K562 (cell line): ENCODE results near the gene ADAMTS20. TPM values are rescaled to one million over a fixed set of nuclear protein-coding genes. Genes with fewer than 3 reads are reported as not detected.

Experiments used
- ATAC-seq: fragments of 200-7000 bp; cut with Tn5 transposase; 3 replicates; pipeline ENCODE4 v1.9.1; 2020; ENCODE audit warnings: moderate library complexity
- Bru-seq: library from RNA; stranded (reverse); fragments of 400-500 nt; gene quantifications from one replicate; lab custom pipeline; 2021; lab: Mats Ljungman, UMichigan
- BruChase-seq, 2 experiments: library from RNA; stranded (reverse); fragments of 400-500 nt; gene quantifications; one replicate each; lab custom pipeline; 2021; lab: Mats Ljungman, UMichigan
- BruUV-seq: library from RNA; stranded (reverse); fragments of 400-500 nt; replicated peaks from 2 replicates; lab custom pipeline; 2021; lab: Mats Ljungman, UMichigan
- CTCF ChIA-PET: fragments of 300-600 bp; formaldehyde crosslinking; extraction: SDS; loops from one replicate; lab custom pipeline; 2021; ENCODE audit warnings: low intra/inter-chr PET ratio; lab: Yijun Ruan, JAX
- POLR2A ChIA-PET: fragments of 300-600, 350-650 bp; sonication (Branson Sonifier 250); formaldehyde crosslinking; extraction: SDS; loops from one replicate; lab custom pipeline; 2021; ENCODE audit warnings: antibody characterized with exemption, inconsistent platforms; lab: Yijun Ruan, JAX
- DNase-seq, 4 experiments: peaks; one replicate each; pipeline versions ENCODE4 v3.0.0 to v3.0.0-alpha.2; 2011 to 2018; ENCODE audit warnings: low spot score in 3 of 4, mixed read lengths in 3 of 4; ENCODE audit errors: extremely low read depth in 1 of 4
- FAIRE-seq: peaks from 2 replicates; lab custom pipeline; 2011; peaks lifted over from hg19 to GRCh38; lab: Jason Lieb, UNC
- H2AFZ ChIP-seq: 2 replicates; pipeline ENCODE4 v1.6.0; 2011; ENCODE audit warnings: low read depth, low read length, control low read depth, inconsistent platforms
- H3K27ac ChIP-seq: fragments of 200-600 bp; 3 replicates; pipeline ENCODE4 v1.8.0; 2011; ENCODE audit warnings: low read depth, mild to moderate bottlenecking, control low read depth, inconsistent platforms, low read length, moderate library complexity, mixed read lengths; ENCODE audit errors: extremely low read depth
- H3K27me3 ChIP-seq, 2 experiments: fragments of 300-600 bp in 1 of 2; 2 replicates in 1 of 2; 3 replicates in 1 of 2; pipeline versions ENCODE4 v1.6.0 to v1.8.0; 2011; ENCODE audit warnings: inconsistent platforms in 2 of 2, low read length in 2 of 2, mild to moderate bottlenecking in 1 of 2, mixed read lengths in 1 of 2, moderate library complexity in 1 of 2; ENCODE audit not compliant: control insufficient read depth in 2 of 2, insufficient read depth in 2 of 2
- H3K36me3 ChIP-seq: fragments of 300-600 bp; 3 replicates; pipeline ENCODE4 v1.8.0; 2011; ENCODE audit warnings: mild to moderate bottlenecking, low read length, inconsistent platforms; ENCODE audit not compliant: control insufficient read depth, insufficient read depth
- H3K4me1 ChIP-seq, 2 experiments: fragments of 200-600 bp in 1 of 2; replicated peaks in 1 of 2; 2 replicates in 1 of 2; 3 replicates in 1 of 2; pipeline versions ENCODE4 v1.5.1 to v1.8.0; 2011; ENCODE audit warnings: inconsistent platforms in 2 of 2, low read length in 2 of 2, mild to moderate bottlenecking in 1 of 2, mixed read lengths in 1 of 2, moderate library complexity in 1 of 2; ENCODE audit not compliant: control insufficient read depth in 2 of 2, insufficient read depth in 2 of 2
- H3K4me2 ChIP-seq: 2 replicates; pipeline ENCODE4 v1.6.1; 2011; ENCODE audit warnings: low read length, control low read depth, inconsistent platforms, mixed read lengths; ENCODE audit not compliant: insufficient read depth
- H3K4me3 ChIP-seq: fragments of 200-600 bp; sonication (generic), shearing (Covaris generic); 2 replicates; pipeline ENCODE4 v1.5.1; 2016; ENCODE audit warnings: control low read depth, inconsistent platforms
- H3K79me2 ChIP-seq: fragments of 200-600 bp; 3 replicates; pipeline ENCODE4 v1.8.0; 2011; ENCODE audit warnings: low read length, inconsistent platforms; ENCODE audit not compliant: control insufficient read depth, insufficient read depth
- H3K9ac ChIP-seq, 2 experiments: 2 replicates each; pipeline versions ENCODE4 v1.6.0 to v1.6.1; 2011; ENCODE audit warnings: low read depth in 2 of 2, low read length in 2 of 2, control low read depth in 1 of 2, inconsistent platforms in 1 of 2, mild to moderate bottlenecking in 1 of 2, mixed read lengths in 1 of 2; ENCODE audit not compliant: insufficient read depth in 1 of 2
- H3K9me1 ChIP-seq: one replicate; pipeline ENCODE4 v1.6.0; 2011; ENCODE audit warnings: inconsistent platforms, mild to moderate bottlenecking, low read length, moderate library complexity; ENCODE audit not compliant: control insufficient read depth, insufficient read depth
- H3K9me3 ChIP-seq: replicated peaks from 2 replicates; pipeline ENCODE4 v1.5.1; 2011; ENCODE audit warnings: low read depth, low read length, inconsistent platforms; ENCODE audit not compliant: control insufficient read depth, insufficient read depth
- H4K20me1 ChIP-seq: replicated peaks from 2 replicates; pipeline ENCODE4 v1.6.1; 2011; ENCODE audit warnings: low read length, inconsistent platforms, mixed read lengths; ENCODE audit not compliant: control insufficient read depth, insufficient read depth
- SAP30 ChIP-seq: fragments of 200-600 bp; sonication (generic); IDR thresholded peaks from 2 replicates; pipeline ENCODE4 v1.6.1; 2012; ENCODE audit warnings: borderline replicate concordance, low read depth, mild to moderate bottlenecking, moderate library complexity, low read length, control low read depth, inconsistent platforms; ENCODE audit not compliant: insufficient read depth, poor library complexity, severe bottlenecking
- ZNF282 ChIP-seq: sonication (generic); formaldehyde crosslinking; IDR thresholded peaks from 2 replicates; pipeline ENCODE4 v1.8.1; 2023; ENCODE audit warnings: missing genetic modification reagents
- WGBS: fragments of 100-300 bp; shearing (Covaris generic); methylation state at CpG from one replicate; pipeline ENCODE4 v1.1.6; 2016; ENCODE audit warnings: low coverage, mixed read lengths; ENCODE audit not compliant: insufficient coverage; ENCODE audit errors: missing lambda C conversion rate; 5-methylcytosine and 5-hydroxymethylcytosine counted together
- in situ Hi-C: fragments of 300-500 bp; cut with MboI; formaldehyde crosslinking; loops from 4 replicates; pipeline ENCODE4 v1.15.0; 2018; ENCODE audit warnings: inconsistent platforms, mixed read lengths
- intact Hi-C: fragments of 100-400 bp; cut with micrococcal nuclease; formaldehyde crosslinking; loops from 2 replicates; pipeline ENCODE4 v1.14.2; 2022
- long read RNA-seq, 3 experiments: library from polyadenylated mRNA in 2 of 3; library from RNA in 1 of 3; unstranded in 2 of 3; stranded (forward) in 1 of 3; transcript quantifications; one replicate each; pipeline ENCODE4 v2.0.0, GENCODE V29; 2019 to 2022
- polyA minus RNA-seq, 3 experiments: library from RNA; depleted of rRNA, polyadenylated mRNA; stranded (reverse); fragments of >200 nt; gene quantifications; 2 replicates each; pipeline ENCODE4 v1.2.3, GENCODE V29; 2011
- polyA plus RNA-seq, 8 experiments: library from polyadenylated mRNA; depleted of rRNA in 4 of 8; stranded (reverse) in 5 of 8; unstranded in 3 of 8; fragments of >200 nt; fragmentation: Nextera tagmentation in 2 of 8; fragmentation: Illumina TruSeq in 1 of 8; extraction: Ambion mirVana in 2 of 8; extraction: Trizol in 1 of 8; gene quantifications; 2 replicates each; pipeline versions ENCODE4 v1.2.1 to v1.2.3, GENCODE V29; 2011 to 2014; ENCODE audit warnings: inconsistent platforms in 1 of 8, missing spikeins in 1 of 8
- total RNA-seq, 7 experiments: library from RNA; depleted of rRNA in 6 of 7; stranded (reverse); fragments of >200 nt in 6 of 7; fragmentation: Illumina TruSeq in 2 of 7; extraction: Trizol in 2 of 7; gene quantifications; 2 replicates each; pipeline versions ENCODE4 v1.2.1 to v1.2.3, GENCODE V29; 2011 to 2021; ENCODE audit warnings: low replicate concordance in 1 of 7

The ADAMTS20 gene, protein sequence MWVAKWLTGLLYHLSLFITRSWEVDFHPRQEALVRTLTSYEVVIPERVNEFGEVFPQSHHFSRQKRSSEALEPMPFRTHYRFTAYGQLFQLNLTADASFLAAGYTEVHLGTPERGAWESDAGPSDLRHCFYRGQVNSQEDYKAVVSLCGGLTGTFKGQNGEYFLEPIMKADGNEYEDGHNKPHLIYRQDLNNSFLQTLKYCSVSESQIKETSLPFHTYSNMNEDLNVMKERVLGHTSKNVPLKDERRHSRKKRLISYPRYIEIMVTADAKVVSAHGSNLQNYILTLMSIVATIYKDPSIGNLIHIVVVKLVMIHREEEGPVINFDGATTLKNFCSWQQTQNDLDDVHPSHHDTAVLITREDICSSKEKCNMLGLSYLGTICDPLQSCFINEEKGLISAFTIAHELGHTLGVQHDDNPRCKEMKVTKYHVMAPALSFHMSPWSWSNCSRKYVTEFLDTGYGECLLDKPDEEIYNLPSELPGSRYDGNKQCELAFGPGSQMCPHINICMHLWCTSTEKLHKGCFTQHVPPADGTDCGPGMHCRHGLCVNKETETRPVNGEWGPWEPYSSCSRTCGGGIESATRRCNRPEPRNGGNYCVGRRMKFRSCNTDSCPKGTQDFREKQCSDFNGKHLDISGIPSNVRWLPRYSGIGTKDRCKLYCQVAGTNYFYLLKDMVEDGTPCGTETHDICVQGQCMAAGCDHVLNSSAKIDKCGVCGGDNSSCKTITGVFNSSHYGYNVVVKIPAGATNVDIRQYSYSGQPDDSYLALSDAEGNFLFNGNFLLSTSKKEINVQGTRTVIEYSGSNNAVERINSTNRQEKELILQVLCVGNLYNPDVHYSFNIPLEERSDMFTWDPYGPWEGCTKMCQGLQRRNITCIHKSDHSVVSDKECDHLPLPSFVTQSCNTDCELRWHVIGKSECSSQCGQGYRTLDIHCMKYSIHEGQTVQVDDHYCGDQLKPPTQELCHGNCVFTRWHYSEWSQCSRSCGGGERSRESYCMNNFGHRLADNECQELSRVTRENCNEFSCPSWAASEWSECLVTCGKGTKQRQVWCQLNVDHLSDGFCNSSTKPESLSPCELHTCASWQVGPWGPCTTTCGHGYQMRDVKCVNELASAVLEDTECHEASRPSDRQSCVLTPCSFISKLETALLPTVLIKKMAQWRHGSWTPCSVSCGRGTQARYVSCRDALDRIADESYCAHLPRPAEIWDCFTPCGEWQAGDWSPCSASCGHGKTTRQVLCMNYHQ (N-terminal part only)
- 1.3 and 1.9 TPM in 2 replicates for total RNA-seq (2011; cell fraction: chromatin; rRNA removed; ENCODE audit: low replicate concordance)
- 0.66 and 0.67 TPM in 2 replicates for total RNA-seq (2011; cell fraction: nucleolus; rRNA removed)
- 0.51 and 0.99 TPM in 2 replicates for total RNA-seq (2011; cell fraction: nucleoplasm; rRNA removed)
- 0.05 TPM in 1 of 2 replicates, not detected in the other for total RNA-seq (2014; rRNA removed)
- not detected in 2 replicates for total RNA-seq (2014; rRNA removed; fragmentation: Illumina TruSeq; extraction: Trizol)
- total RNA-seq (2015; rRNA removed; fragmentation: Illumina TruSeq; extraction: Trizol), result 0.04 and 0.07 TPM in 2 replicates
- 0.09 TPM in 1 of 2 replicates, not detected in the other for total RNA-seq (2021)
- polyA plus RNA-seq (2011; rRNA removed), result 0.50 and 0.84 TPM in 2 replicates
- 0.07 and 0.27 TPM in 2 replicates for polyA plus RNA-seq (2011; cell fraction: cytosol; rRNA removed)
- 1.9 and 2.9 TPM in 2 replicates for polyA plus RNA-seq (2011; cell fraction: nucleus; rRNA removed)
- polyA plus RNA-seq (2012), result 0.05 and 0.08 TPM in 2 replicates
- 0.06 TPM in 2 replicates for polyA plus RNA-seq (2014; fragmentation: Illumina TruSeq; extraction: Trizol)
- polyA plus RNA-seq (2014; fragmentation: Nextera tagmentation; extraction: Ambion mirVana), result under 1 TPM in 1 of 2 experiments, not detected in 1; 0.01 TPM
- 0.09 TPM in 1 of 2 replicates, not detected in the other for polyA plus RNA-seq (2014; rRNA removed)
- polyA minus RNA-seq (2011; rRNA and poly(A)+ RNA removed), result 1.1 and 1.7 TPM in 2 replicates
- 0.48 and 0.55 TPM in 2 replicates for polyA minus RNA-seq (2011; cell fraction: cytosol; rRNA and poly(A)+ RNA removed)
- polyA minus RNA-seq (2011; cell fraction: nucleus; rRNA and poly(A)+ RNA removed), result 1.6 and 3.2 TPM in 2 replicates
- percentile 16 among the genes with signal in this experiment for Bru-seq, nascent RNA
- percentile 17 among the genes with signal in this experiment for BruChase-seq, experiment 1, labeled RNA remaining after a 2-hour chase
- BruChase-seq, experiment 2, labeled RNA remaining after a 6-hour chase, result percentile 20 among the genes with signal in this experiment
- long read RNA-seq, experiment 1, result 0 reads
- long read RNA-seq, experiment 2, result 0 reads
- long read RNA-seq, experiment 3, result 0 reads

DNA sequence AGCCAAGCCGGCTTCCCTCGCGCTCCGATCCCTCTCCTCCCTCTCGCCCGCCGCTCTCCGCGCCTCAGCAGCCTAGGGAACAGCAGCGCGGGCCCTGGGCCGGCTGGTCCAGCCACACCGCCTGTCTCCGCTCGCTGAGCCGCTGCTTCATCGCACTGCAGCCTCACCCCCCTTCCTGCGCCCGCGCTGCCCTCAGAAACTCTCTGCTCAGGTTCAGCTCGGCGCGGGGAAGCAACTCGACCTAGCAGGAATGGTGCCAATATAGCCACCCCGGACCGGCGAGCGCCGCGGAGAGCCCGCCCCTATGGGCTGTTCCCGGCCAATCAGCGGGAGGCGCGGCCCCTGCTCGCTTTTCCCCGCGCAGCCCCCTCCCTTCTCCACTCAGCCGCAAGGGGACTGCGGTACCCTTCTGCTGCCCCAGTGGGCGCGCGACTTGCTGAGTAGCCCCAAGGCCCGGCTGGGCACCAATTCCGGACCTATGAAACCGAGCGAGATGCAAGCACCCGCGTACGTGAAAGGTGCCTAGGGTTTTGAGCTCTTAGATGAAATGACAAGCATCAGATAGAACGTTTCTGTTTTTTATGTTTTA lies at the start of gene ADAMTS20:
Gene ADAMTS20 (minus strand): TSS at position 233 of the 589 bp plus-strand sequence. CDS start 282 bp downstream, outside the sequence.
- ATAC-seq, result no peak; the same call in 2 of the 3 replicates
- Histone ChIP-seq H3K27ac (no peak within 1 kb of the TSS), H3K4me3 (no peak within 1 kb of the TSS), H3K27me3 (peaks cover 0 to 5% of the 10 kb centered on the region in 2 experiments; a peak in 1 of 5 replicates), H3K9me1 (no peaks in the 10 kb centered on the region), H3K9me3 (no peaks in the 10 kb centered on the region), H3K4me2 (no peak within 1 kb of the TSS), H4K20me1 (no peaks in the 10 kb centered on the region), H2AFZ (no peak within 1 kb of the TSS), H3K79me2 (no peaks in the 10 kb centered on the region), H3K4me1 (peaks cover 0 to 10% of the 10 kb centered on the region in 2 experiments; a peak in 1 of 5 replicates), H3K9ac (no peak within 1 kb of the TSS), H3K36me3 (no peaks in the 10 kb centered on the region)
- no peak for TF ChIP-seq SAP30
- TF ChIP-seq ZNF282 (CRISPR knock-in tag), result no peak
- 4% methylated on average over 34 of the region's 51 CpGs for WGBS
- in situ Hi-C loops (no loop called here), intact Hi-C loops (no loop called here)
- no TSS peak for BruUV-seq
- ChIA-PET CTCF (no interaction called here), POLR2A (no interaction called here)
- FAIRE-seq, result no peak
- peak in 3 of 4 experiments; percentile 22 to 41 (median 26) for DNase-seq
